Activated naive CD8-positive, alpha-beta T cell treated with anti-CD3 and anti-CD28 coated beads for 36 hours (primary cell): Measurements from ENCODE around the gene COMMD1. TPM values are rescaled to one million over a fixed set of nuclear protein-coding genes. Genes with fewer than 3 reads are reported as not detected.
"Not testable (repeated sequence)": the region's sequence is repeated elsewhere in the genome, so short reads cannot be mapped to it uniquely, and the experiment has no call there.

ENCODE experiments used
- DNase-seq: peaks from one replicate; pipeline ENCODE4 v3.0.0; 2021
- H3K27ac Mint-ChIP-seq: one replicate; pipeline ENCODE4 v1.8.0; 2022; ENCODE audit warnings: mild to moderate bottlenecking, moderate library complexity, mixed read lengths
- H3K27me3 Mint-ChIP-seq: one replicate; pipeline ENCODE4 v1.8.0; 2022; ENCODE audit warnings: mild to moderate bottlenecking, mixed read lengths
- H3K36me3 Mint-ChIP-seq: one replicate; pipeline ENCODE4 v1.8.0; 2021; ENCODE audit warnings: mild to moderate bottlenecking, mixed read lengths
- H3K4me1 Mint-ChIP-seq: one replicate; pipeline ENCODE4 v1.8.0; 2021; ENCODE audit warnings: mixed read lengths
- H3K4me3 Mint-ChIP-seq: one replicate; pipeline ENCODE4 v1.8.0; 2022; ENCODE audit warnings: mild to moderate bottlenecking, moderate library complexity, mixed read lengths
- H3K9me3 Mint-ChIP-seq: one replicate; pipeline ENCODE4 v1.8.0; 2022; ENCODE audit warnings: mixed read lengths
- total RNA-seq, 2 experiments: library from RNA; stranded (reverse); gene quantifications; one replicate each; pipeline ENCODE4 v1.2.3, GENCODE V29; 2021

COMMD1 gene
- total RNA-seq, 2 experiments from 2014 or later = 29.1 to 31.8 TPM

- Mint-ChIP-seq H3K4me3 (peak overlapping the region; percentile 99), H3K27me3 (no peaks in the 10 kb centered on the region), H3K36me3 (no peaks in the 10 kb centered on the region), H3K27ac (peak overlapping the region; percentile 83), H3K4me1 (peaks cover 22% of the 10 kb centered on the region), H3K9me3 (no peaks in the 10 kb centered on the region)
- DNase-seq = no peak
Measured at GRCh38 chr2:61906186-61906470, 654 bp downstream of the COMMD1 start.

- peak overlapping the region; percentile 8 for H3K27ac Mint-ChIP-seq
- H3K4me1 Mint-ChIP-seq = peaks cover 22% of the 10 kb centered on the region
- H3K36me3 Mint-ChIP-seq = peaks cover 2% of the 10 kb centered on the region
- H3K9me3 Mint-ChIP-seq = no peaks in the 10 kb centered on the region
- DNase-seq = no peak
- no peaks in the 10 kb centered on the region for H3K27me3 Mint-ChIP-seq
- no peak overlapping the region for H3K4me3 Mint-ChIP-seq
Measured at GRCh38 chr2:61909116-61909515, 3.6 kb downstream of the COMMD1 start.

GRCh38 chr2:61910603-61911002 lies 5.1 kb downstream of the COMMD1 start:
- no peaks in the 10 kb centered on the region for H3K27me3 Mint-ChIP-seq

GRCh38 chr2:61911510-61911909 lies 6.0 kb downstream of the COMMD1 start:
- Mint-ChIP-seq H3K27me3 (no peaks in the 10 kb centered on the region), H3K4me1 (peaks cover 15% of the 10 kb centered on the region), H3K36me3 (peaks cover 2% of the 10 kb centered on the region), H3K4me3 (no peak overlapping the region), H3K9me3 (no peaks in the 10 kb centered on the region), H3K27ac (no peak overlapping the region)
- DNase-seq = no peak

More at GRCh38 chr2:61910603-61911002, 5.1 kb downstream of the COMMD1 start:
- DNase-seq = no peak
- H3K4me1 Mint-ChIP-seq = peaks cover 19% of the 10 kb centered on the region
- no peaks in the 10 kb centered on the region for H3K9me3 Mint-ChIP-seq
- H3K36me3 Mint-ChIP-seq = peaks cover 2% of the 10 kb centered on the region
- H3K27ac Mint-ChIP-seq = no peak overlapping the region
- no peak overlapping the region for H3K4me3 Mint-ChIP-seq

GRCh38 chr2:61914794-61915193 lies 9.3 kb downstream of the COMMD1 start:
- not testable (repeated sequence) for H3K4me3 Mint-ChIP-seq, H3K36me3 Mint-ChIP-seq, H3K27me3 Mint-ChIP-seq, H3K27ac Mint-ChIP-seq, H3K4me1 Mint-ChIP-seq, H3K9me3 Mint-ChIP-seq, DNase-seq

- Mint-ChIP-seq H3K27ac (no peak overlapping the region), H3K27me3 (no peaks in the 10 kb centered on the region), H3K9me3 (no peaks in the 10 kb centered on the region), H3K4me1 (no peaks in the 10 kb centered on the region), H3K36me3 (peaks cover 4% of the 10 kb centered on the region), H3K4me3 (no peak overlapping the region)
- no peak for DNase-seq
Measured at GRCh38 chr2:61920548-61920947, 15.1 kb downstream of the COMMD1 start.

GRCh38 chr2:61922714-61923113 lies 17.2 kb downstream of the COMMD1 start:
- Mint-ChIP-seq H3K27me3 (no peaks in the 10 kb centered on the region), H3K36me3 (peaks cover 9% of the 10 kb centered on the region), H3K4me3 (no peak overlapping the region), H3K4me1 (no peaks in the 10 kb centered on the region), H3K27ac (no peak overlapping the region), H3K9me3 (no peaks in the 10 kb centered on the region)
- DNase-seq = no peak

GRCh38 chr2:61924895-61925663 lies 19.6 kb downstream of the COMMD1 start:
- no peak for DNase-seq
- H3K4me3 Mint-ChIP-seq = no peak overlapping the region
- H3K27me3 Mint-ChIP-seq = no peaks in the 10 kb centered on the region
- H3K4me1 Mint-ChIP-seq = no peaks in the 10 kb centered on the region
- peaks cover 9% of the 10 kb centered on the region for H3K36me3 Mint-ChIP-seq
- H3K27ac Mint-ChIP-seq = no peak overlapping the region
- H3K9me3 Mint-ChIP-seq = no peaks in the 10 kb centered on the region

- peaks cover 2% of the 10 kb centered on the region for H3K4me1 Mint-ChIP-seq
- H3K9me3 Mint-ChIP-seq = no peaks in the 10 kb centered on the region
- no peaks in the 10 kb centered on the region for H3K27me3 Mint-ChIP-seq
- no peak overlapping the region for H3K27ac Mint-ChIP-seq
- no peak overlapping the region for H3K4me3 Mint-ChIP-seq
- peaks cover 9% of the 10 kb centered on the region for H3K36me3 Mint-ChIP-seq
- no peak for DNase-seq
Measured at GRCh38 chr2:61926531-61927477, 21.3 kb downstream of the COMMD1 start.

GRCh38 chr2:61928826-61929461 lies 23.5 kb downstream of the COMMD1 start:
- H3K4me1 Mint-ChIP-seq = peaks cover 2% of the 10 kb centered on the region
- H3K27me3 Mint-ChIP-seq = no peaks in the 10 kb centered on the region
- H3K4me3 Mint-ChIP-seq = no peak overlapping the region
- no peak overlapping the region for H3K27ac Mint-ChIP-seq
- H3K36me3 Mint-ChIP-seq = peaks cover 9% of the 10 kb centered on the region
- no peaks in the 10 kb centered on the region for H3K9me3 Mint-ChIP-seq
- DNase-seq = no peak

- H3K4me1 Mint-ChIP-seq = no peaks in the 10 kb centered on the region
- H3K27me3 Mint-ChIP-seq = no peaks in the 10 kb centered on the region
- H3K27ac Mint-ChIP-seq = no peak overlapping the region
- no peak for DNase-seq
- H3K36me3 Mint-ChIP-seq = peaks cover 4% of the 10 kb centered on the region
- H3K4me3 Mint-ChIP-seq = no peak overlapping the region
- no peaks in the 10 kb centered on the region for H3K9me3 Mint-ChIP-seq
Measured at GRCh38 chr2:61937098-61937497, 31.6 kb downstream of the COMMD1 start.

- no peak overlapping the region for H3K27ac Mint-ChIP-seq
- H3K4me3 Mint-ChIP-seq = no peak overlapping the region
- DNase-seq = no peak
- no peaks in the 10 kb centered on the region for H3K9me3 Mint-ChIP-seq
- H3K4me1 Mint-ChIP-seq = peaks cover under 1% of the 10 kb centered on the region
- H3K27me3 Mint-ChIP-seq = no peaks in the 10 kb centered on the region
- H3K36me3 Mint-ChIP-seq = peaks cover 4% of the 10 kb centered on the region
Measured at GRCh38 chr2:61937886-61938285, 32.4 kb downstream of the COMMD1 start.

- Mint-ChIP-seq H3K27me3 (no peaks in the 10 kb centered on the region), H3K9me3 (no peaks in the 10 kb centered on the region), H3K27ac (no peak overlapping the region), H3K4me1 (peaks cover 7% of the 10 kb centered on the region), H3K36me3 (peaks cover 7% of the 10 kb centered on the region), H3K4me3 (no peak overlapping the region)
- DNase-seq = no peak
Measured at GRCh38 chr2:61938511-61938910, 33.0 kb downstream of the COMMD1 start.

- H3K27ac Mint-ChIP-seq = no peak overlapping the region
- no peaks in the 10 kb centered on the region for H3K27me3 Mint-ChIP-seq
- no peak overlapping the region for H3K4me3 Mint-ChIP-seq
- no peak for DNase-seq
- H3K4me1 Mint-ChIP-seq = peaks cover 8% of the 10 kb centered on the region
- H3K36me3 Mint-ChIP-seq = peaks cover 11% of the 10 kb centered on the region
- no peaks in the 10 kb centered on the region for H3K9me3 Mint-ChIP-seq
Measured at GRCh38 chr2:61943251-61943650, 37.8 kb downstream of the COMMD1 start.

GRCh38 chr2:61946666-61947065 lies 41.2 kb downstream of the COMMD1 start:
- Mint-ChIP-seq H3K27ac (no peak overlapping the region), H3K4me3 (no peak overlapping the region), H3K36me3 (peaks cover 30% of the 10 kb centered on the region), H3K4me1 (peaks cover 8% of the 10 kb centered on the region), H3K9me3 (no peaks in the 10 kb centered on the region), H3K27me3 (no peaks in the 10 kb centered on the region)
- no peak for DNase-seq
